Left lung (tissue), 10 donors: Measurements from ENCODE around the gene SLC38A9. TPM values are rescaled to one million over a fixed set of nuclear protein-coding genes. Genes with fewer than 3 reads are reported as not detected.

ENCODE experiments used
- ATAC-seq: fragments of 200-7000 bp; cut with Tn5 transposase; one replicate; pipeline ENCODE4 v1.9.1; 2020; ENCODE audit warnings: moderate library complexity
- DNase-seq, 4 donors: peaks; one replicate each; pipeline ENCODE4 v3.0.0-alpha.2; 2013 to 2020
- H3K27ac ChIP-seq, 2 donors: fragments of 200-600 bp; sonication (generic) in 1 of 2; one replicate each; pipeline versions ENCODE4 v1.5.0 to v1.8.0; 2020 to 2021
- H3K27me3 ChIP-seq, 2 donors: fragments of 200-600 bp; sonication (generic) in 1 of 2; one replicate each; pipeline versions ENCODE4 v1.5.0 to v1.8.0; 2020 to 2021
- H3K36me3 ChIP-seq, 2 donors: fragments of 200-600 bp; sonication (generic) in 1 of 2; one replicate each; pipeline versions ENCODE4 v1.5.0 to v1.8.0; 2020 to 2021
- H3K4me1 ChIP-seq, 2 donors: fragments of 200-600 bp; one replicate each; pipeline ENCODE4 v1.8.0; 2021
- H3K4me3 ChIP-seq, 2 donors: fragments of 200-600 bp; sonication (generic) in 1 of 2; one replicate each; pipeline versions ENCODE4 v1.5.0 to v1.8.0; 2020 to 2021; ENCODE audit warnings: mild to moderate bottlenecking in 1 of 2
- H3K9me3 ChIP-seq, 2 donors: fragments of 200-600 bp; sonication (generic) in 1 of 2; one replicate each; pipeline versions ENCODE4 v1.5.0 to v1.8.0; 2020 to 2021
- CTCF ChIP-seq, 2 donors: fragments of 200-600 bp; sonication (generic) in 1 of 2; IDR thresholded peaks; one replicate each; pipeline versions ENCODE4 v1.5.0 to v1.8.0; 2021; ENCODE audit warnings: antibody characterized with exemption in 2 of 2
- intact Hi-C, 2 donors: fragments of 100-400 bp; cut with DNase I; formaldehyde crosslinking; loops; one replicate each; pipeline versions ENCODE4 v1.11.2 to v1.14.2; 2022
- polyA plus RNA-seq, 6 donors: library from polyadenylated mRNA; unstranded; fragments of 120-200 nt; gene quantifications; one replicate each; pipeline ENCODE4 v1.2.1, GENCODE V29; 2013; ENCODE audit not compliant: insufficient read length in 6 of 6
- total RNA-seq, 2 donors: library from RNA; stranded (reverse); fragmentation: NEBNext Ultra II Directional; extraction: Animal tissue kit (Norgen Biotek cat#: 25700); gene quantifications; one replicate each; pipeline ENCODE4 v1.2.1, GENCODE V29; 2021
- donor health status: DM: no; HTN: yes; CAD: no.
- donor health status: DM: no; HTN: no; CAD: no.

The SLC38A9 gene
- total and polyA plus RNA-seq, 8 donors = 21.4 to 34.7 (median 30.2) TPM

- Histone ChIP-seq H3K4me1 (peaks cover 0 to 7% of the 10 kb centered on the region in 2 donors), H3K27ac (no peak overlapping the region), H3K27me3 (no peaks in the 10 kb centered on the region), H3K9me3 (no peaks in the 10 kb centered on the region), H3K36me3 (peaks cover 0 to 17% of the 10 kb centered on the region in 2 donors), H3K4me3 (no peak overlapping the region)
- no peak for DNase-seq
- TF ChIP-seq CTCF (IDR thresholded peaks at IDR 0.05) = no peak
- ATAC-seq = peak; percentile 93
- intact Hi-C loops = no loop called here
Observed at GRCh38 chr5:55668356-55668755, 43.8 kb downstream of the SLC38A9 start.

DNA sequence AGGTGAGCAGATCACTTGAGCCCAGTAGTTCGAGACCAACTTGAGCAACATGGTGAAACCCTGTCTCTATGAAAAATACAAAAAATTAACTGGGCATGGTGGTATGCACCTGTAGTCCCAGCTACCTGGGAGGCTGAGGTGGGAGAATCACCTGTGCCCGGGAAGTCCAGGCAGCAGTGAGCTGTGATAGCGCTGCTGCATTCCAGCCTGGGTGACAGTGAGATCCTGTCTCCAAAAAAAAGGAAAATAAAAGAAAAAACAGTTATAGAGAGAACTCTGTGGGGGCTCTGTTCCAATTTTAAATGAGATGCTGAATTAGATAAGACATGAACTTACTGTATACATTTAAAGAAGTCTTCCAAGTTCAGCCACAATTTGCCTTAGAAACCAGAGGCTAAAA, 44.2 kb downstream of the SLC38A9 start:
- no peaks in the 10 kb centered on the region for H3K9me3 ChIP-seq
- ATAC-seq (no peak), DNase-seq (no peak)
- H3K36me3 ChIP-seq = peaks cover 0 to 22% of the 10 kb centered on the region in 2 donors
- H3K27ac ChIP-seq = no peak overlapping the region
- H3K4me3 ChIP-seq = no peak overlapping the region
- H3K27me3 ChIP-seq = no peaks in the 10 kb centered on the region
- no peak for TF ChIP-seq CTCF (IDR thresholded peaks at IDR 0.05)
- H3K4me1 ChIP-seq = peaks cover 0 to 7% of the 10 kb centered on the region in 2 donors
- intact Hi-C loops = no loop called here

GRCh38 chr5:55665065-55665464, 47.1 kb downstream of the SLC38A9 start:
- no peak for TF ChIP-seq CTCF (IDR thresholded peaks at IDR 0.05)
- Histone ChIP-seq H3K9me3 (no peaks in the 10 kb centered on the region), H3K4me1 (peaks cover 0 to 7% of the 10 kb centered on the region in 2 donors), H3K4me3 (no peak overlapping the region), H3K27ac (no peak overlapping the region), H3K27me3 (no peaks in the 10 kb centered on the region), H3K36me3 (peaks cover 0 to 37% of the 10 kb centered on the region in 2 donors)
- DNase-seq (no peak), ATAC-seq (no peak)
- intact Hi-C loops = no loop called here

DNA sequence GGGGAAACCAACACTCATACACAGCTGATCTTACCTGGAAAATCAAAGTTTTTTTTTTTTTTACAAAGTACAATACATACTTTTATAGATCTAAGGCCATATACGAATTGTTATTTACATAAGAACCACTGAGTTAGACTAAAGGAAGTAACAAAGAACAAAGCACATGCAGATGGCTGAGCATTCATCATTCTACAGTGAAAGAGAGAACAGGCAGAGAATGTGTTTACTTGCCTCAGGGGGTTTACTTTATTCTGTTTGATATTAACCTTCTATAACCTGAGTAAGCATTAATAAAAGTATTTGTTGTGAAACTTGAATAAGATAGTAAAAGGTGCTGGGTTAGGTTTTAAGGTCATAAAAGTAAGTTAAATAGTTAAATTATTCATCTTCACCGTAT, 54.7 kb downstream of the SLC38A9 start:
- H3K27ac ChIP-seq = no peak overlapping the region
- H3K4me1 ChIP-seq = no peaks in the 10 kb centered on the region
- no peak for TF ChIP-seq CTCF (IDR thresholded peaks at IDR 0.05)
- peaks cover 3 to 19% of the 10 kb centered on the region in 2 donors for H3K36me3 ChIP-seq
- H3K27me3 ChIP-seq = no peaks in the 10 kb centered on the region
- DNase-seq (no peak), ATAC-seq (no peak)
- H3K9me3 ChIP-seq = no peaks in the 10 kb centered on the region
- intact Hi-C loops = no loop called here
- no peak overlapping the region for H3K4me3 ChIP-seq

GRCh38 chr5:55650386-55650785, 61.7 kb downstream of the SLC38A9 start:
- intact Hi-C loops = no loop called here

More at GRCh38 chr5:55650386-55650785, 61.7 kb downstream of the SLC38A9 start:
- no peak overlapping the region for H3K4me3 ChIP-seq
- ATAC-seq (no peak), DNase-seq (no peak)
- TF ChIP-seq CTCF (IDR thresholded peaks at IDR 0.05) = no peak
- peak overlapping the region in 1 of 2 donors; percentile 9 for H3K27ac ChIP-seq
- H3K4me1 ChIP-seq = no peaks in the 10 kb centered on the region
- H3K9me3 ChIP-seq = no peaks in the 10 kb centered on the region
- peaks cover 3 to 19% of the 10 kb centered on the region in 2 donors for H3K36me3 ChIP-seq
- no peaks in the 10 kb centered on the region for H3K27me3 ChIP-seq
